Endothelial cell of umbilical vein (primary cell): Measurements from ENCODE around the gene RAB8B.

Source experiments
- CTCF ChIP-seq, 2 donors: IDR thresholded peaks; 1 replicate in 1 of 2; 2 replicates in 1 of 2; pipeline ENCODE4 v1.5.1; 2011; ENCODE audit warnings: low read length in 2 of 2, mild to moderate bottlenecking in 2 of 2, moderate library complexity in 2 of 2, control low read depth in 1 of 2, inconsistent platforms in 1 of 2, low read depth in 1 of 2; ENCODE audit not compliant: insufficient read depth in 1 of 2; ENCODE audit errors: extremely low read depth in 1 of 2
- EZH2 ChIP-seq: IDR thresholded peaks from 2 replicates; pipeline ENCODE4 v1.6.1; 2012; ENCODE audit warnings: borderline replicate concordance, low read depth, mild to moderate bottlenecking, moderate library complexity, low read length, inconsistent platforms; ENCODE audit not compliant: severe bottlenecking
- FOS ChIP-seq: IDR thresholded peaks from 2 replicates; pipeline ENCODE4 v1.6.1; 2011; ENCODE audit warnings: mild to moderate bottlenecking, low read length, moderate library complexity, borderline replicate concordance; ENCODE audit not compliant: insufficient read depth
- GATA2 ChIP-seq: IDR thresholded peaks from 2 replicates; pipeline ENCODE4 v1.7.0; 2011; ENCODE audit warnings: low read depth, mild to moderate bottlenecking, moderate library complexity, mixed read lengths, low read length; ENCODE audit not compliant: insufficient read length, insufficient read depth
- JUN ChIP-seq: IDR thresholded peaks from 2 replicates; pipeline ENCODE4 v1.6.1; 2011; ENCODE audit warnings: borderline replicate concordance, low read depth; ENCODE audit not compliant: insufficient read length, insufficient read depth
- MAX ChIP-seq: IDR thresholded peaks from 2 replicates; pipeline ENCODE4 v1.6.1; 2011; ENCODE audit not compliant: insufficient read depth, insufficient read length
- MYC ChIP-seq: IDR thresholded peaks from one replicate; pipeline ENCODE4 v1.6.1; 2011; ENCODE audit warnings: mild to moderate bottlenecking, low read depth, low read length
- POLR2A ChIP-seq: IDR thresholded peaks from 2 replicates; pipeline ENCODE4 v1.6.1; 2012; ENCODE audit warnings: low read depth, mild to moderate bottlenecking, control low read depth, low read length
- POLR2AphosphoS5 ChIP-seq: IDR thresholded peaks from 2 replicates; pipeline ENCODE4 v1.6.1; 2012; ENCODE audit warnings: low read depth, mild to moderate bottlenecking, control low read depth, low read length, moderate library complexity; ENCODE audit not compliant: insufficient read depth

GRCh38 chr15:63283126-63283525 is 93.7 kb downstream of the RAB8B start:
- TF ChIP-seq CTCF (IDR thresholded peaks at IDR 0.05; ENCODE audit: extremely low read depth in 1 of 2, insufficient read depth in 1 of 2, low read depth in 1 of 2, low read length in 2 of 2), result no peak
- no peak for TF ChIP-seq GATA2
- no peak for TF ChIP-seq POLR2AphosphoS5
- no peak for TF ChIP-seq MAX
- TF ChIP-seq POLR2A, result no peak
- TF ChIP-seq EZH2, result no peak
- no peak for TF ChIP-seq MYC
- no peak for TF ChIP-seq FOS
- TF ChIP-seq JUN, result no peak
